ENCODE data around the gene WASL.

DNA sequence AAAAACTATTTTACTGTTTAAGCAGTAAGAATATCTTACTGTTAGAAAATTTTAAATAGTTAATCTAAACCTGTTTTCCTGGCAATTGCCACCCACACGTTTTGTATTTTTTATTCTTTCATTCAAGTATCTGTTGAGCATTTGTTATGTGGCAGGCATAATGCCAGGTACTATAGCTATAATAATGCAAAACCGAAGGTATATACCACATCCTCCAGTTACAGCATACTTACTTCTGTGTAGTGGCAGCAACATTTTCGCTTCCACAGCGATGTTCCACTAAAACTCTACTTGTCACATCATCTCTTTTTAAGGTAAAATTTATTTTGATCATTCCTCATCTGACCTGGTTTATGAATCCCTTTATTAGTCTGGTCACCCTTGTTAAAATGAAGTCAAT lies 30.0 kb downstream of the WASL start:
- TF ChIP-seq, protein P1, sequence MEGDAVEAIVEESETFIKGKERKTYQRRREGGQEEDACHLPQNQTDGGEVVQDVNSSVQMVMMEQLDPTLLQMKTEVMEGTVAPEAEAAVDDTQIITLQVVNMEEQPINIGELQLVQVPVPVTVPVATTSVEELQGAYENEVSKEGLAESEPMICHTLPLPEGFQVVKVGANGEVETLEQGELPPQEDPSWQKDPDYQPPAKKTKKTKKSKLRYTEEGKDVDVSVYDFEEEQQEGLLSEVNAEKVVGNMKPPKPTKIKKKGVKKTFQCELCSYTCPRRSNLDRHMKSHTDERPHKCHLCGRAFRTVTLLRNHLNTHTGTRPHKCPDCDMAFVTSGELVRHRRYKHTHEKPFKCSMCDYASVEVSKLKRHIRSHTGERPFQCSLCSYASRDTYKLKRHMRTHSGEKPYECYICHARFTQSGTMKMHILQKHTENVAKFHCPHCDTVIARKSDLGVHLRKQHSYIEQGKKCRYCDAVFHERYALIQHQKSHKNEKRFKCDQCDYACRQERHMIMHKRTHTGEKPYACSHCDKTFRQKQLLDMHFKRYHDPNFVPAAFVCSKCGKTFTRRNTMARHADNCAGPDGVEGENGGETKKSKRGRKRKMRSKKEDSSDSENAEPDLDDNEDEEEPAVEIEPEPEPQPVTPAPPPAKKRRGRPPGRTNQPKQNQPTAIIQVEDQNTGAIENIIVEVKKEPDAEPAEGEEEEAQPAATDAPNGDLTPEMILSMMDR (IDR thresholded peaks at IDR 0.05), result no peak
- TF ChIP-seq POLR2A (IDR thresholded peaks at IDR 0.05), result no peak

Data from uterus (tissue), 2 donors.